Upper lobe of right lung (tissue), 1 donor: ENCODE data around the gene DPM2. TPM values are rescaled to one million over a fixed set of nuclear protein-coding genes. Genes with fewer than 3 reads are reported as not detected.
A peak's percentile ranks its signal among the peaks of the same experiment; 100 is the strongest.

Experiments used
- ATAC-seq: fragments of 200-7000 bp; cut with Tn5 transposase; one replicate; pipeline ENCODE4 v1.9.1; 2020; ENCODE audit warnings: mild to moderate bottlenecking, moderate library complexity
- DNase-seq: peaks from one replicate; pipeline ENCODE4 v3.0.0-alpha.2; 2020
- H3K27ac ChIP-seq: fragments of 200-600 bp; one replicate; pipeline ENCODE4 v1.8.0; 2022
- H3K27me3 ChIP-seq: fragments of 200-600 bp; one replicate; pipeline ENCODE4 v1.8.0; 2022; ENCODE audit warnings: mild to moderate bottlenecking
- H3K36me3 ChIP-seq: fragments of 200-600 bp; one replicate; pipeline ENCODE4 v1.8.0; 2022
- H3K4me1 ChIP-seq: fragments of 200-600 bp; one replicate; pipeline ENCODE4 v1.8.0; 2022
- H3K4me3 ChIP-seq: fragments of 200-600 bp; one replicate; pipeline ENCODE4 v1.8.0; 2022; ENCODE audit warnings: mild to moderate bottlenecking
- H3K9me3 ChIP-seq: fragments of 200-600 bp; one replicate; pipeline ENCODE4 v1.8.0; 2022
- CTCF ChIP-seq: fragments of 200-600 bp; IDR thresholded peaks from one replicate; pipeline ENCODE4 v1.8.0; 2022; ENCODE audit warnings: antibody characterized with exemption
- intact Hi-C: fragments of 100-400 bp; cut with DNase I; formaldehyde crosslinking; loops from one replicate; pipeline ENCODE4 v1.11.0; 2022
- total RNA-seq: library from RNA; stranded (reverse); fragmentation: NEBNext Ultra II Directional; extraction: Animal tissue kit (Norgen Biotek cat#: 25700); gene quantifications from one replicate; pipeline ENCODE4 v1.2.1, GENCODE V29; 2021
- donor health status: DM: no; HTN: yes; CAD: no; lungs with severe emphysema.

The DPM2 gene
- total RNA-seq, 1 donor from 2014 or later = 37.1 TPM

GRCh38 chr9:127923771-127924170 lies 13.9 kb downstream of the DPM2 start:
- Histone ChIP-seq H3K9me3 (no peaks in the 10 kb centered on the region), H3K4me1 (peaks cover 41% of the 10 kb centered on the region)
- TF ChIP-seq CTCF = no peak

GRCh38 chr9:127923046-127923445 lies 14.6 kb downstream of the DPM2 start:
- H3K36me3 ChIP-seq = no peaks in the 10 kb centered on the region
- H3K9me3 ChIP-seq = no peaks in the 10 kb centered on the region
- no peak overlapping the region for H3K27ac ChIP-seq
- H3K4me3 ChIP-seq = no peak overlapping the region
- no peak for TF ChIP-seq CTCF
- H3K27me3 ChIP-seq = peaks cover 11% of the 10 kb centered on the region
- ATAC-seq (no peak), DNase-seq (no peak)
- intact Hi-C loops = loop anchor here (5.0 to 10.0 kb wide), 2 partner anchors 188 to 336 kb away; partner anchors contain the start of gene TOR2A
- peaks cover 44% of the 10 kb centered on the region for H3K4me1 ChIP-seq

More at GRCh38 chr9:127923771-127924170, 13.9 kb downstream of the DPM2 start:
- Histone ChIP-seq H3K36me3 (no peaks in the 10 kb centered on the region), H3K27me3 (peaks cover 11% of the 10 kb centered on the region), H3K27ac (no peak overlapping the region), H3K4me3 (no peak overlapping the region)
- ATAC-seq = no peak
- intact Hi-C loops = loop anchor here (5.0 to 10.0 kb wide), 2 partner anchors 189 to 336 kb away; partner anchors contain the start of gene TOR2A
- DNase-seq = no peak

- peaks cover 1% of the 10 kb centered on the region for H3K27me3 ChIP-seq
- intact Hi-C loops = loop anchor here (5.0 to 10.0 kb wide), 2 partner anchors 187 to 334 kb away; partner anchors contain the start of gene TOR2A
- H3K4me1 ChIP-seq = peaks cover 40% of the 10 kb centered on the region
- H3K9me3 ChIP-seq = no peaks in the 10 kb centered on the region
- peak; percentile 98 for TF ChIP-seq CTCF
- peak; percentile 59 for ATAC-seq
- DNase-seq = peak; percentile 86
- peak overlapping the region; percentile 30 for H3K4me3 ChIP-seq
- no peaks in the 10 kb centered on the region for H3K36me3 ChIP-seq
- H3K27ac ChIP-seq = no peak overlapping the region
These were observed 16.0 kb downstream of the DPM2 start for GRCh38 chr9:127921557-127922120.

- Histone ChIP-seq H3K27me3 (no peaks in the 10 kb centered on the region), H3K4me1 (peaks cover 46% of the 10 kb centered on the region), H3K27ac (no peak overlapping the region), H3K36me3 (no peaks in the 10 kb centered on the region), H3K4me3 (no peak overlapping the region), H3K9me3 (no peaks in the 10 kb centered on the region)
- intact Hi-C loops = loop anchor here (5.0 to 10.0 kb wide), 2 partner anchors 186 to 333 kb away; partner anchors contain the start of gene TOR2A
- DNase-seq (no peak), ATAC-seq (no peak)
- no peak for TF ChIP-seq CTCF
These were observed 16.9 kb downstream of the DPM2 start for GRCh38 chr9:127920794-127921193.

DNA sequence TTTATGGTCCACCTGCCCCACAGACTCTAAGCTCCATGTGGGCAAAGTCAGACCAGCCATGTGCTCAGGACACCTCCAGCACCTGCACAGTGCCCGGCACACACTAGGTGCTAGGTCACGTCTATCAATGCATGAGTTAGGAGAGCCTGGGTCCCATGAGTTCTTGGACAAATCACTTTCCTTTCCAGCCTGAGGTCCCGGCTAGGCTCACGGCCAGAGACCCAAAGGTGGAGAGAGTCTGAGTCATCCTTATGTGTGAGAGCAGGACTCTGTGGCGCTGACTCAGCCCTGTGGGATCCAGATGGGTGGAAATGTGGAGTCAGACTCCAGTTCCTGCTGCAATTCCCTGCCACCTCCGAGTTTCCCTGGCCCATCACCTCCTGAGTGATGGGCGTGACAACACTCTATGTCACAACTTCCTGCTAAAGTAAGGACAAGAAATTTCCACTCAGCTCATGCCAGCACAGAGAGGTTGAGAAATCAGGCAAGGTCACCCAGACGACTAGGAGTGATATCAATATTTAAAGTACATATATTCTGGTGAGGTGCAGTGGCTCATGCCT lies 18.3 kb downstream of the DPM2 start:
- H3K36me3 ChIP-seq = no peaks in the 10 kb centered on the region
- intact Hi-C loops = no loop called here
- H3K4me3 ChIP-seq = no peak overlapping the region
- no peak for TF ChIP-seq CTCF
- ATAC-seq (peak; percentile 74), DNase-seq (peak; percentile 92)
- H3K27me3 ChIP-seq = no peaks in the 10 kb centered on the region
- peak overlapping the region; percentile 47 for H3K27ac ChIP-seq
- no peaks in the 10 kb centered on the region for H3K9me3 ChIP-seq
- peaks cover 57% of the 10 kb centered on the region for H3K4me1 ChIP-seq
